GM15510 (cell line): ENCODE measurements around the gene DSC1.

Source experiments
- POLR2A ChIP-seq: IDR thresholded peaks from 3 replicates; pipeline ENCODE4 v1.6.1; 2011; ENCODE audit warnings: borderline replicate concordance; ENCODE audit not compliant: insufficient read length; ENCODE audit errors: extremely low read depth

The DSC1 gene

GRCh38 chr18:31162825-31163435 is at the start of gene DSC1:
Gene DSC1, minus strand, starts transcription at chr18:31162856. Its CDS starts 262 bp downstream, at chr18:31162594.
- TF ChIP-seq POLR2A, result no peak

DNA sequence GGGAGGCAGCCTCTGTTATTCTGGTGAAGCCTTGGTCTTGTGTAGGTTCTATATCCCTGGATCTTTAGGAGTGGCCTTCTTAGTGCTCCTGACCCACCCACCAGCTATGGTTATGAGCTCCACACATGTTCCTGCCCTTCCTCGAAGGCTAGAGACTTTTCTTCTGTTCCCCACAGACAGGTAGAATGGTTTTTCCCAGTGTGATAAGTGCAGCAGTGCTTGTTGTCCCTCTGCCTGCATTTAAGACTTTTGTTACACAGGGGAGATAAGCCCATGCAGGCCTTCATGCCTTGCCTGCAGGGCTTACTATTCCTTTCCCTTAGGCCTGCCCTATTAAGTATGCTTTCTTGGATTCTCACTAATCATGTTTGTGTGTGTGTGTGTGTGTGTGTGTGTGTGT is 48.4 kb upstream of the DSC1 start:
- no peak for TF ChIP-seq POLR2A

- TF ChIP-seq POLR2A, result no peak
Measured at GRCh38 chr18:31209041-31209440, 46.4 kb upstream of the DSC1 start.

DNA sequence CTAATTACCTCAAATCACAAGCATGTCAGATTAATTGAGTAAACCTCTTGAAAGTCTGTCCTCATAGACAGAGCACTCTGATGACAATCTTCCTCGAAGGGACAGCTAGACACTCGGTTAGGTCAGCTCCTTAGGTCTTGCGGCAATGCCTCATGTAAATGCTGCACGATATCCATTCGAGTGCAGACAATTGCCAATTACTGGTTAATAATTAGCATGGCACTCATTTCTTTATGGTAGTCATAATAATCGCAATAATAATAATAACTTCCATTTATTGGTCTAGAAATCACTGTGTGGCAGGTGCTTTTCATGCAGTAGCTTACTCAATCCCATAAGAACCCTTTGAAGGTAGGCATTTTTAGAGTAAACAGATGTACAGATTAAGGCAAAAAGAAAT is 44.7 kb upstream of the DSC1 start:
- no peak for TF ChIP-seq POLR2A

DNA sequence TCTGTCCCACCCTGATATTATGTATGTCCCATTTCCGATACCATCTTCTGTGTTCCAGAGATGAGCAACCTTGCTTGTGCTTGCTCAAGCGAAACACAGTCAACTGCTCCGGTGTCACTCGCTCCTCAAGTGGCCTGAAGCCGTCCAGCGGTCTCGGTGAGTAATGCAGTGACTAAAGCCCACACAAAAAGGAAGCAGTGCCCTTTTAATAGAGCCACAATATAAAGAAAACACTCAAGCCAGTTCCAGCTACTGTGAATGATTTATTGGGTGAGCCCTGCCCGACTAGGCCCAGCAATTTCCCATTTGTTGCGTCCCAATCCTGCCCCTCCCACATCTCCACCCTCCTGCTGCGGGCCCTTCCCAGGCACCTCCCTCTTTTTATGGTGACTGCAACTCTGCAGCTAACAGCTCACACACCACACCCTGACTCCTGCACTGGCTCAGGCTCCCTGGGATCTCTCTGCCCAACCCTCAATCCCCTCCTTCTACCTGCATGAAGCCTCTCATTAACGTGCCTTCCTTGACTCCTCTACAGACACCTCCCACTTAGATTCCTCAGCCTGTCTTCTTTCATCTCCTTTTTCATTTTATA is 44.2 kb upstream of the DSC1 start:
- no peak for TF ChIP-seq POLR2A

DNA sequence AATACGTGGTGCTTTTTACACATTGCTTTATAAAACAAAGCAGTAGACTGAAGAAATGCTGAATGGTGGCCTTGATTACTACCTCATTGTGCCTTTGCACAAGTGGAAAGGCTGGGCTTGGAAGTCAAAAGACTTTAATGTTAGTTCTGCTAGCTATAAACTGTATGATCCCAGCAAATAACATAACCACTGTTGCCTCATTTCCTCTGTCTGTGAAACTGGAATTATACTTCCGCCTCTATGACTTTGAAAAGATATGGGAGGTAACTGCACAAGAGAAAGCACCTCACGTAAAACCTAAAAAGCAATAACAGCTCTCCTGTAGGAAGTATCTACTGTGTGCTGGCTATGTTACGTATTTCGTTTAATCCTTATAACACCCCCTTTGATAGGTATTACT is 43.4 kb upstream of the DSC1 start:
- TF ChIP-seq POLR2A, result no peak

- TF ChIP-seq POLR2A, result no peak
Measured at GRCh38 chr18:31205273-31205672, 42.6 kb upstream of the DSC1 start.

DNA sequence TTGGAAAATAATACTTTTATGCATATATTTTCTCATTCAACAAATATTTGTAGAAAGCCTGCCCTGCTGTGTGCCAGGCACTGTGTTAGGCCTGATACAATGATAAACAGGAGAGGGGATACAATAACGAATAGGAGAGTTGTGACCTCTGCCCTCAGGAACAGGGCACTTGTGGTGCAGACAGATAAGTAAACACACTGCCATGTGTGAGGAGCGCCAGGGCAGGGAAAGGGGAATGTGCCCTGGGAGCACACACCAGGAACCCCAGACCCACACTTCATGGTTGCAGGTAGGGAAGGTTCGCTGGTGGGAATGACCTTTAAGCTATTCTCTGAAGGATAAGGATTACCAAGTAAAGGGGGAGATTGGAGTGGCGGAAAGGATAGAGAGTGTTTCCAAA is 42.2 kb upstream of the DSC1 start:
- TF ChIP-seq POLR2A, result no peak

DNA sequence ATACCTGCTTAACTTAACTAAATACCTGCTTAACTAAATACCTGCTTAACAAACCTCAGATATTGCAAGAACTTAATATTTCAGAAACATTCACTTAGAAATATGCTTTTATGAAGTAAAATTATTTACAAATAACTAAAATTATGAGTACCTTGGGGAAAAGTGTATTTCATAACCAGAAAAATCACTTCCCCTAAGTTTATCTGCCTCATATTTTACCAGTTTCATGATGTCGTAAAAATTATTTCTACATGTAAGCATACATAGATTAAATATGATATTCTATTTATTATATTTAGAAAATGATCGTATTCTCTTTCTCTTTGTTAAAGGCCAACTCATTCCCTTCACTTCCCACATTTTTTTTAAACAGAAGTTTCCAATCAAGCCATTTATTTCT is 41.5 kb upstream of the DSC1 start:
- no peak for TF ChIP-seq POLR2A

GRCh38 chr18:31203794-31204148 is 41.1 kb upstream of the DSC1 start:
- TF ChIP-seq POLR2A, result no peak

DNA sequence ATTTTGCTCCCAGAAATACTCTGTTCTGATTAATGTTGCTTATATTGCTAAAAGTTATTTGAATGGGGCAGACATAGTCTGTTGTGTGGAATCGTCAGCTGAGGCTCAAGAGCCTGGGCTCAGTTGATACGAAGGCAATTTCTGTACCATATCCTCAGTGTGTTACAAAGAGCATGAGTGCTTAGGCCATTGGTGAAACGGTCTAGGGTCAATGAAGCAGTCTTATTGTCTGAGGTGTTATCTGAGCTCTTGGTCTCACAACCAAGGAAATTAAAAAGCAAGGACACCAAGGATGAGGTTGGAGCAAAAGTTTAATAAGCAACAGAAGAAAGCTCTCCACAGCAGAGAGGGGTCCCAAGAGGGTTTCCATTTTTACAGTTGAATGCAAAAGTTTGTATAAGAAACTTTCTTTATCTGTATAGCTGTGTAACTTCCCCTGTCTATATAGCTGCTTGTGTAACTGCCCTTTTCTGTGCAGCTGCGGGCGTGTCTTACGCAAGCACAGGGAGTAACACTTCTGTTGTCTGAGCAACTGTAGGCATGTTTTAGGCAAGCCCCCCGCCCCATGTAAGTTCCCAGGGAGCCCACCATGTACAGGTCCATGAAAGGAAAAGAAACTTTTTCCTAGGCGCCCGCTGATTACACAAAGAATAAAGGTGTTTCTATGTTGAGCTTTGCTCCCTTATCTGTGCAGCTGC is 40.6 kb upstream of the DSC1 start:
- no peak for TF ChIP-seq POLR2A

DNA sequence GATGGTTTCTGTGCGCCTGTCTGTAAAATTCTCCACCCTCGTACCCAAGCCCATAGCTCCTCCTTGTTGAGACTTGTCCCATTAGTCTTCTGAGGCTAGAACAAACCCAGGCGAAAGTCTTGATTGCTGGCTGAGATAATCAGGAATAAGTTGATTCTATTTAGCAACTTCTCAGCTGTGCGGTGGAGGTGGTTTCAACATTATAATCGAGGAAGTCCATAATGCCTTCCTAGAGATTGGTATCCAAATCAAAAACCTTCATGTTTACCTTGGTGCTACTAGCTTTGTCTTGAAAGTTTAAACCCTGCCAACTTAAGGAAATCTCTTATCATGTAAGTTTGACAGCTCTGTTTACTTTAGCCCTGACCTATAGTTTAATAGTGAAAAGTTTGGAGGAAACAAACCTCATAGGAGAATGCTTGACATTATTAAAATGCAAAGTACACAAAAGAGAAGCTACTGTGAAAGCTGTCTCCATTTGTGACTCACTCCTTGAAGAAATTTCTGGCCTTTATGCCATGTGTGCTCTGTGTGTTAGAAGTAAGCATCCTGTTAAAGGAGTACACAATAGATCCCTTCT is 36.6 kb upstream of the DSC1 start:
- TF ChIP-seq POLR2A, result no peak

GRCh38 chr18:31197676-31198075 is 35.0 kb upstream of the DSC1 start:
- TF ChIP-seq POLR2A, result no peak

GRCh38 chr18:31195063-31195462 is 32.4 kb upstream of the DSC1 start:
- TF ChIP-seq POLR2A, result no peak

DNA sequence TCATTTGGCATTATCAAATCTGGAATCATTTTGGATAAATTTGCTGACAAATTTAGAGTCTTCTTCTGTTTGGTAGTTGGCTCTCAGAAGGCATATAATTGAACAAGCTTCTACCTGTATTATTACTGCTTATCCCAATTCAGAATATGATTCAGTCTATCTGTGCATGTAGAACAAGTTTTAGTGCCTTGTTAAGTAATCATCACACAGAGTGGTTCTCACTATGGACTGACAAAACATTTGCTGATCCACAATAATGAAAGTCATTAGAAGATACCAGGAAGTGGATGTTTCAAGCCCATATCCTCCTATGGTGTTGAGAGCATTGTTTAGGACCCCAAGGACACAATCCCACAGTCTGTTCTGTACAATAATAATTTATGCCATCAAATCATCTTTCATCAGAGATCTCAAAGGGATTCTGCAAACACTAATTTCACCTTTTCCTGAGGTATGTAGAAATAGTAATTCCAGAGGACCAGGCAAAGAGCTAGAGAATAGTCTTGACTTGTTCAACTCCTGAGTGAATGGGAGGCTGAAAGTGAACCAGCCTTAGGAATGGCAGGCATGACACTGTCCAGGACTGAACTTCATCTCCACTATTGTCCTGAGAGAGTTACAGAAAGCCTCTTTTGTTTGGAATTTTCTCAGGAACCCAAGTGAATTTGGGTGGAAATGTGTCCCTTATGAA is 29.6 kb upstream of the DSC1 start:
- no peak for TF ChIP-seq POLR2A
